Measurements from ENCODE around the gene GNB1L.
"Not testable (repeated sequence)": the region's sequence is repeated elsewhere in the genome, so short reads cannot be mapped to it uniquely, and the experiment has no call there.

GNB1L gene

GRCh38 chr22:19800306-19800705 lies 54.4 kb downstream of the GNB1L start:
- Mint-ChIP-seq H3K9me3 (no peaks in the 10 kb centered on the region), H3K4me1 (peaks cover 5% of the 10 kb centered on the region), H3K4me3 (no peak overlapping the region), H3K27me3 (no peaks in the 10 kb centered on the region), H3K27ac (peak overlapping the region in 1 of 2 donors; percentile 4)
- no peak for DNase-seq
- ATAC-seq: no peak

- Mint-ChIP-seq H3K4me3 (no peak overlapping the region), H3K4me1 (peaks cover 9% of the 10 kb centered on the region), H3K27me3 (no peaks in the 10 kb centered on the region), H3K27ac (peak overlapping the region in 1 of 2 donors; percentile 4), H3K9me3 (no peaks in the 10 kb centered on the region)
- DNase-seq (no peak), ATAC-seq (no peak)
These were observed 55.1 kb downstream of the GNB1L start for GRCh38 chr22:19799322-19800190.

- Mint-ChIP-seq H3K27me3 (no peaks in the 10 kb centered on the region), H3K4me3 (no peak overlapping the region), H3K9me3 (no peaks in the 10 kb centered on the region), H3K4me1 (peaks cover 9% of the 10 kb centered on the region), H3K27ac (no peak overlapping the region)
- ATAC-seq: no peak
- DNase-seq: no peak
These were observed 55.8 kb downstream of the GNB1L start for GRCh38 chr22:19798891-19799293.

DNA sequence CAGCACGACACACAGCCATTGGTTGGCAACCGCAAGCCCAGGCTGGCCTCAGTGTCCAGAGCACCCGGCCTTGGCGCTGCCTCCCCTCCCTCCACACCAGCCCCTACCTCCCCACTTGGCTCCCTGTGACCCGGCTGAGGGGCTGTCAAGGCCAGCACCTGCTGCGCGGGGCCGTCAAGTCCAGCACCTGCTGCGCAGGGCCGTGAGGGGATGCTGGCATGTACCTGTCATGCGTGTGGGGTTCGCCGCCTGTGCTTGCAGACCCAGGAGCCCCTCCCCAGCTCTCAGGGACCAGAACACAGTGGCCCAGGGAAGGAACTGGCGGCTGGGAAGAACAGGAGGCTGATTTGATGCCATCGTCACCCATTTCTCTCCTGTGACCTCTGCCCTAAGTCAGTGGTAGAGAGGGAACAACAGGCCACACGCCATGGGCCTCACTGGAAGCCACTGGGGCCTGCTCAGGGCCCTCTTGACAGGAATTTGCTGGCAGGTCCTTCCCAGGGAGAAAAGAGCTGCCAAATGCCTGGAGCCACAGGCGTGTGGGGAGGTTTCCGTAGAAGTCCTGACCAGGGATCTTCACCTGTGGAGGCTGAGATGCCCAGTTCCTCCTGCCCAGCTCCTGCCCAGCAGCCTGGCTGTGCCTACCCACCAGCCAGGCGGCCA lies 56.5 kb downstream of the GNB1L start:
- Mint-ChIP-seq H3K4me3 (no peak overlapping the region), H3K27ac (peak overlapping the region in 1 of 2 donors; percentile 44), H3K9me3 (peaks cover 0 to 4% of the 10 kb centered on the region in 2 donors), H3K27me3 (no peaks in the 10 kb centered on the region), H3K4me1 (peaks cover 9% of the 10 kb centered on the region)
- no peak for DNase-seq
- no peak for ATAC-seq

DNA sequence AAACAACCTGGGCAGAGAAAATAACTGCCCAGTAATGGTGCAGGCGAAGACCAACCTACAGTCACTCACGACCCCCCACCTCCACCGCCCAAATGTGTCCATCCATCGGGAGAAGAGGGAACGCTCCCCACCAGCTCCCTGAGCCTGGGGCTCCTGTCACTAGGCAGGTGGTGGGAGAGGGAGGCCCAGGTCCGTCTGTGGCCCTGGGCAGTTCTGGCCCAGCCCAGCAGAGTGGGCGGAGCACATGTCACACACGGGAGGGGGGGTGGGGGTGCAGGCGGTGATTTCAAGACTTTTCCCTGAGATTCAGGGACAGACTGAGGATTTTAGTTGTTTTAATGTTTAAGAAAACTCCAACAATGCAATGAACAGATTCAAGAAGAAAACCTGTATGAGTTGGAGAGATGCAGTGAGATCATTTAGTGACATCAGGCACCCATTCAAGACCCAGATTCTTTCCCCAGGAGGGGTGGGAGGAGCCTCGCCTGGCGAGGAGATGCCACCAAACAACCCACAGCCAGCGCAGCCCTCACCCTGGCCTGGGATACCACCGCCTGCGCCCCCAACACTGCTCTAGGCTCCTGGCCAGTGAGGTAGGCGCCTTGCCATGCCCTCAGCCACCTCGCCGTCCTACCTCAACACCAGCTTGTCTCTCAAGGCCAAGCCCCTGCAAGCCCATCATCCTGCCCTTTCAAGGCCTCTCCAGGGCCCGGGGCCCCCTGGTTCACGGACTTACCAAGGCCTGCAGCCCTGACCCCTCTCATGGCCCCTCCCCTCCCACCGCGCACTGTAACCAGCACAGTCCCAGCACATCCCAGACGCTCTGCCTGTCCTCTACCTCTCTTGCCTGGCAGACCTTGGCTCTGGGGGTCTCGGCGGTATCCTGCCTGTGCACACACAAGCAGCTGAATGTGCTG lies 57.3 kb downstream of the GNB1L start:
- DNase-seq (no peak), ATAC-seq (no peak)
- Mint-ChIP-seq H3K4me3 (no peak overlapping the region), H3K27me3 (no peaks in the 10 kb centered on the region), H3K9me3 (peaks cover 5 to 7% of the 10 kb centered on the region in 2 donors), H3K27ac (no peak overlapping the region), H3K4me1 (peaks cover 9% of the 10 kb centered on the region)

DNA sequence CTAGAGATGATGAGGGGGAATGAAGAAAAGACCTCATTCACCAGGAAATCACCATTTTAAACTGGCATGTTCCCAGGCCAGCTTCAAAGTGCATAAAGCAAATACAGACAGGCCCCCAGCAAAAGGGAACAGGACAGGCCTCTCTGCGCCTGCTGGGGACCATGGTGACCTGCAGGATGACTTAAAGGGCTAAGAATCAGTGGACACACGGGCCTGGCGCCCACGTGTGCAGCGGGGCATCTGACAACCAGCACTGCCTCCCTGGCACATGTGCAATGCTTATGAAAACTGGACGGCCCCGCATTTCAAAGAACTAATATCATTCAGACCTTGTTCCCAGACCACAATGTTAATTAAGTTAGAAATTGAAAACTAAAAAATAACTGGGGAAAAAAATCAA lies 58.5 kb downstream of the GNB1L start:
- ATAC-seq: no peak
- peaks cover 9% of the 10 kb centered on the region for H3K4me1 Mint-ChIP-seq

DNA sequence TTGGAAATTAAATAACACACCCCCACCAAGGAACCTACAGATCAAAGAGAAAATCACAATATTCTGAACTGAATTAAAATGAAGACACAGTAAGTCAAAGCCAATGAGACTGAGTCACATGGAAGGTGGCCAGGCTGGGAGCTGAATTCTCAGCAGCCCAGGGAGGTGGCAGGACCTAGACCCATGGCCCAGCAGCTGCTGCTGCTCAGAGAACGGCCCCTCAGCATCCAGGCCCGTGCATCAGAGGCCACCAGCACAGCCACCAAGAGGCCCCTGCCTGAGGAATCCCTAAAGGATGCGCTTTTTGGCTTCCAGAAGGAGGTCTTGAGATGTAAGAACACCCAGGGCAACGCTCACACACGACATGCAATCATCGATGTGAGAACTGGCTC lies 59.1 kb downstream of the GNB1L start:
- no peaks in the 10 kb centered on the region for H3K27me3 Mint-ChIP-seq
- no peak for ATAC-seq
- no peak for DNase-seq
- H3K27ac Mint-ChIP-seq: peak overlapping the region in 1 of 2 donors; percentile 61
- peaks cover 5 to 16% of the 10 kb centered on the region in 2 donors for H3K9me3 Mint-ChIP-seq
- no peak overlapping the region for H3K4me3 Mint-ChIP-seq
- H3K4me1 Mint-ChIP-seq: peaks cover 9% of the 10 kb centered on the region

More for the DNA sequence above, 58.5 kb downstream of the GNB1L start:
- no peaks in the 10 kb centered on the region for H3K27me3 Mint-ChIP-seq
- H3K4me3 Mint-ChIP-seq: no peak overlapping the region
- no peak for DNase-seq
- no peak overlapping the region for H3K27ac Mint-ChIP-seq
- H3K9me3 Mint-ChIP-seq: peaks cover 5 to 16% of the 10 kb centered on the region in 2 donors

DNA sequence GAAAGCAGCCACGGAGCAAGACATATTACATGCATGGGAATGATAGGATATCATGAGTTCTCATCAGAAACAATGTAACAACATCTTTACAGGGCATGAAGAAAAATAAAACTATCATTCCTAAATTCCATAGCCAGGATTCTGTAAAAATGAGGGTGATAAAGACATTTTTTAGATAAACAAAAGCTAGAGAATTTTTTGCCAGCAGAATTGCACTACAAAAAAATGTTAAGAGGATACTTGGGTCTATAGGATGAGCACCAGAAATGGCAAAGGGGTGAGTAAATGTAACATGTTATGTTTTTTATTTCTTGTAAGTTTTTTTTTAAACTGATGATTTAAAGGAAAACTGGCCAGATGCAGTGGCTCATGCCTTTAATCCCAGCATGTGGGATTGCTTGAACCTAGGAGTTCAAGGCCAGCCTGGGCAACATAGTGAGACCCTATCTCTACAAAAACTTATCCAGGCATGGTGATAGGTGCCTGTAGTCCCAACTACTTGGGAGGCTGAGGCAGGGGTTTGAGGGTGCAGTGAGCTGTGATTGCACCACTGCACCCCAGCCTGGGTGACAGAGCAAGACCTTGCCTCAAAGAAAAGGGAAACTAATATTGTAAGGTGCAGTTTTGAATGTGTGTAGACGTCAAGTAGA lies 60.9 kb downstream of the GNB1L start:
- Mint-ChIP-seq H3K9me3 (peaks cover 5 to 16% of the 10 kb centered on the region in 2 donors), H3K4me1 (peaks cover 9% of the 10 kb centered on the region), H3K27me3 (no peaks in the 10 kb centered on the region), H3K27ac (no peak overlapping the region), H3K4me3 (no peak overlapping the region)
- ATAC-seq (no peak), DNase-seq (no peak)

GRCh38 chr22:19793161-19793560 lies 61.5 kb downstream of the GNB1L start:
- Mint-ChIP-seq H3K27me3 (no peaks in the 10 kb centered on the region), H3K4me3 (no peak overlapping the region), H3K27ac (no peak overlapping the region), H3K9me3 (peaks cover 5 to 16% of the 10 kb centered on the region in 2 donors), H3K4me1 (peaks cover 9% of the 10 kb centered on the region)
- no peak for DNase-seq
- no peak for ATAC-seq

- not testable (repeated sequence) for ATAC-seq, H3K27ac Mint-ChIP-seq, DNase-seq, H3K4me3 Mint-ChIP-seq, H3K27me3 Mint-ChIP-seq, H3K4me1 Mint-ChIP-seq
- H3K9me3 Mint-ChIP-seq: peaks cover 5 to 16% of the 10 kb centered on the region in 2 donors
These were observed 62.2 kb downstream of the GNB1L start for GRCh38 chr22:19792383-19792896.

DNA sequence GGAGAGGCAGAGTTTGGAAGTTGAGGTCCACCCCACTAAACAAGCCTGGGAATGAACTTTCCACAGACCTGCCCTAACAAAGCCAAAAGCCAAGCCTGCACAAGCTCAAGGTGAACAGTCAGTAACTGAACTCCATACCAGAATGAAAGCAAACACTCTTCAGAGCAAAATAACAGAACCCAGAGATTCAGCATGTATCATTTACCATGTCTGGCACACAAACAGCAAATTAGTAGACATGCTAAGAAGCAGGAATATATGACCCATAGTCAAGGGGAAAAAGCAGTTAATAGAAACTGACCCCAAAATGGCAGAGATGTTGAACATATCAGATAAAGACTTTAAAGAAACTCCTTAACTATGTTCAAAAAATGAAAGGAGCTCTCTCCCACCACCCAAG lies 62.8 kb downstream of the GNB1L start:
- Mint-ChIP-seq H3K4me3 (no peak overlapping the region), H3K4me1 (peaks cover 9% of the 10 kb centered on the region), H3K9me3 (peaks cover 5 to 16% of the 10 kb centered on the region in 2 donors), H3K27ac (no peak overlapping the region), H3K27me3 (no peaks in the 10 kb centered on the region)
- no peak for ATAC-seq
- DNase-seq: no peak

GRCh38 chr22:19791243-19791642 lies 63.4 kb downstream of the GNB1L start:
- peaks cover 9% of the 10 kb centered on the region for H3K4me1 Mint-ChIP-seq
- ATAC-seq: no peak
- DNase-seq: no peak
- peaks cover 5 to 16% of the 10 kb centered on the region in 2 donors for H3K9me3 Mint-ChIP-seq
- H3K4me3 Mint-ChIP-seq: no peak overlapping the region
- H3K27me3 Mint-ChIP-seq: no peaks in the 10 kb centered on the region
- no peak overlapping the region for H3K27ac Mint-ChIP-seq

GRCh38 chr22:19789828-19790227 lies 64.8 kb downstream of the GNB1L start:
- no peak for ATAC-seq
- peaks cover 5 to 16% of the 10 kb centered on the region in 2 donors for H3K9me3 Mint-ChIP-seq
- no peak overlapping the region for H3K27ac Mint-ChIP-seq
- no peaks in the 10 kb centered on the region for H3K4me1 Mint-ChIP-seq
- H3K4me3 Mint-ChIP-seq: no peak overlapping the region
- no peaks in the 10 kb centered on the region for H3K27me3 Mint-ChIP-seq
- DNase-seq: no peak

DNA sequence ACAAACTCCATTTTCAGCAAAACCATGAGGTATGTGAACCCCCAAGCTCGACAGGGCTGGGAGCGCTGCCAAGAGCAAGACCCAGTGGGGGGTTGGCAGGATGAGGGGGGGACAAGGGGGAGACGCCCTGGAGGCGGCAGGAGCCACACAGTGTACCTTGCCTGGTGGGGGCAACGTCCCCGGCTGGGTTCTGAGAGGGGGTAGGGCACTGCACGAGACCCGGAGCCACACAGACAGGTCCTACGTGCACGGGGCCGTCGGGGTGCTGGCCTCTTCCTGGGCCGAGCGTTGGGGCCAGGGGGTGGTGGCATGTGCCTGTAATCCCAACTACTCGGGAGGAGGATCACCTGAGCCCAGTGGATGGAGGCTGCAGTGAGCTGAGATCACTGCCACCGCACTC lies 65.3 kb downstream of the GNB1L start:
- no peaks in the 10 kb centered on the region for H3K4me1 Mint-ChIP-seq
- ATAC-seq (no peak), DNase-seq (no peak)
- peaks cover 5 to 16% of the 10 kb centered on the region in 2 donors for H3K9me3 Mint-ChIP-seq
- no peak overlapping the region for H3K4me3 Mint-ChIP-seq
- H3K27me3 Mint-ChIP-seq: no peaks in the 10 kb centered on the region
- no peak overlapping the region for H3K27ac Mint-ChIP-seq
